K562 (cell line): ENCODE data around the gene HOXC12. TPM values are rescaled to one million over a fixed set of nuclear protein-coding genes. Genes with fewer than 3 reads are reported as not detected.
A peak's percentile ranks its signal among the peaks of the same experiment; 100 is the strongest.

Experiments used
- CBX5 ChIP-seq: IDR thresholded peaks from 2 replicates; pipeline ENCODE4 v1.6.1; 2014; ENCODE audit warnings: low read depth, borderline replicate concordance
- CEBPB ChIP-seq: fragments of 450-650 bp; IDR thresholded peaks from 2 replicates; pipeline ENCODE4 v1.6.1; 2016; ENCODE audit warnings: missing genetic modification characterization, missing compliant biosample characterization
- CGGBP1 ChIP-seq: fragments of 250-450 bp; sonication (Bioruptor Pico); IDR thresholded peaks from 2 replicates; pipeline ENCODE4 v1.9.0; 2021; ENCODE audit warnings: mild to moderate bottlenecking
- EP400 ChIP-seq: fragments of 450-650 bp; IDR thresholded peaks from 2 replicates; pipeline ENCODE4 v1.6.1; 2017; ENCODE audit warnings: antibody characterized with exemption, mild to moderate bottlenecking, moderate library complexity
- ETV1 ChIP-seq: fragments of 450-650 bp; conservative IDR thresholded peaks from 2 replicates; pipeline ENCODE4 v1.6.1; 2016; ENCODE audit warnings: missing genetic modification characterization, control low read depth, low read depth, missing compliant biosample characterization
- HIVEP1 ChIP-seq: fragments of 250-450 bp; sonication (Bioruptor Pico); IDR thresholded peaks from 2 replicates; pipeline ENCODE4 v1.4.0; 2020; ENCODE audit warnings: mild to moderate bottlenecking
- HMG20B ChIP-seq: fragments of 250-450 bp; sonication (Bioruptor Pico); IDR thresholded peaks from 2 replicates; pipeline ENCODE4 v1.5.0; 2021; ENCODE audit warnings: mild to moderate bottlenecking
- KDM1A ChIP-seq, 2 experiments: fragments of 450-650 bp; IDR thresholded peaks; 2 replicates each; pipeline ENCODE4 v1.6.1; 2016; ENCODE audit warnings: mild to moderate bottlenecking in 2 of 2
- MAFF ChIP-seq: IDR thresholded peaks from 2 replicates; pipeline ENCODE4 v1.6.1; 2012; ENCODE audit warnings: low read length, improper control_type of control experiment
- MAFG ChIP-seq: fragments of 450-650 bp; conservative IDR thresholded peaks from 2 replicates; pipeline ENCODE4 v1.6.1; 2016; ENCODE audit warnings: missing genetic modification characterization, missing compliant biosample characterization
- PHF21A ChIP-seq: fragments of 450-650 bp; IDR thresholded peaks from 2 replicates; pipeline ENCODE4 v1.6.1; 2017; ENCODE audit warnings: low read depth, borderline replicate concordance
- PHTF2 ChIP-seq: fragments of 250-450 bp; sonication (Bioruptor Pico); IDR thresholded peaks from 2 replicates; pipeline ENCODE4 v1.5.0; 2021; ENCODE audit warnings: mild to moderate bottlenecking
- SAP30 ChIP-seq: fragments of 200-600 bp; sonication (generic); IDR thresholded peaks from 2 replicates; pipeline ENCODE4 v1.6.1; 2012; ENCODE audit warnings: borderline replicate concordance, low read depth, mild to moderate bottlenecking, moderate library complexity, low read length, control low read depth, inconsistent platforms; ENCODE audit not compliant: insufficient read depth, poor library complexity, severe bottlenecking
- SIN3B ChIP-seq: fragments of 450-650 bp; IDR thresholded peaks from 2 replicates; pipeline ENCODE4 v1.6.1; 2017; ENCODE audit warnings: low read depth, mild to moderate bottlenecking, moderate library complexity
- SRF ChIP-seq, 2 experiments: fragments of 250-450, 450-650 bp in 1 of 2; sonication (Bioruptor Pico) in 1 of 2; sonication (generic) in 1 of 2; formaldehyde crosslinking; IDR thresholded peaks; 2 replicates each; pipeline versions ENCODE4 v1.5.0 to v1.5.1; 2020 to 2022; ENCODE audit warnings: mild to moderate bottlenecking in 1 of 2, missing genetic modification reagents in 1 of 2
- TOE1 ChIP-seq, 2 experiments: fragments of 450-650 bp in 1 of 2; sonication (generic) in 1 of 2; formaldehyde crosslinking in 1 of 2; IDR thresholded peaks; 2 replicates each; pipeline versions ENCODE4 v1.7.1 to v1.8.0; 2016 to 2022; ENCODE audit warnings: borderline replicate concordance in 2 of 2, mild to moderate bottlenecking in 2 of 2, antibody characterized with exemption in 1 of 2, inconsistent platforms in 1 of 2, low read depth in 1 of 2, missing genetic modification reagents in 1 of 2, moderate library complexity in 1 of 2
- YY1 ChIP-seq, 3 experiments: IDR thresholded peaks; 2 replicates each; pipeline ENCODE4 v1.6.1; 2011; ENCODE audit warnings: low read length in 2 of 3, mild to moderate bottlenecking in 2 of 3, moderate library complexity in 2 of 3, borderline replicate concordance in 1 of 3, control low read depth in 1 of 3, low read depth in 1 of 3; ENCODE audit not compliant: insufficient read depth in 3 of 3, insufficient replicate concordance in 2 of 3, control insufficient read depth in 1 of 3, insufficient read length in 1 of 3; ENCODE audit errors: extremely low read depth in 1 of 3
- ZNF507 ChIP-seq: conservative IDR thresholded peaks from 2 replicates; pipeline ENCODE4 v1.6.1; 2017; ENCODE audit warnings: missing genetic modification characterization, missing compliant biosample characterization
- ZNF668 ChIP-seq: fragments of 250-450 bp; sonication (Bioruptor Pico); IDR thresholded peaks from 2 replicates; pipeline ENCODE4 v1.8.0; 2022; ENCODE audit warnings: mild to moderate bottlenecking, inconsistent platforms
- polyA plus RNA-seq, 8 experiments: library from polyadenylated mRNA; depleted of rRNA in 4 of 8; stranded (reverse) in 5 of 8; unstranded in 3 of 8; fragments of >200 nt; fragmentation: Nextera tagmentation in 2 of 8; fragmentation: Illumina TruSeq in 1 of 8; extraction: Ambion mirVana in 2 of 8; extraction: Trizol in 1 of 8; gene quantifications; 2 replicates each; pipeline versions ENCODE4 v1.2.1 to v1.2.3, GENCODE V29; 2011 to 2014; ENCODE audit warnings: inconsistent platforms in 1 of 8, missing spikeins in 1 of 8
- total RNA-seq, 7 experiments: library from RNA; depleted of rRNA in 6 of 7; stranded (reverse); fragments of >200 nt in 6 of 7; fragmentation: Illumina TruSeq in 2 of 7; extraction: Trizol in 2 of 7; gene quantifications; 2 replicates each; pipeline versions ENCODE4 v1.2.1 to v1.2.3, GENCODE V29; 2011 to 2021; ENCODE audit warnings: low replicate concordance in 1 of 7
- TF ChIP-seq, protein P1 (sequence below): fragments of 450-650 bp; IDR thresholded peaks from 2 replicates; pipeline ENCODE4 v1.6.1; 2016; ENCODE audit warnings: mild to moderate bottlenecking
- TF ChIP-seq, protein P2 (sequence below): sonication (generic); formaldehyde crosslinking; IDR thresholded peaks from 2 replicates; pipeline ENCODE4 v1.4.0; 2020; ENCODE audit warnings: mild to moderate bottlenecking, missing genetic modification reagents
- TF ChIP-seq, protein P3 (sequence below): fragments of 250-450 bp; sonication (Bioruptor Pico); IDR thresholded peaks from 2 replicates; pipeline ENCODE4 v1.8.0; 2021; ENCODE audit warnings: moderate library complexity, mild to moderate bottlenecking, inconsistent platforms

The HOXC12 gene
- total and polyA plus RNA-seq, 9 of the 15 experiments (the other 6 are each of a cell fraction or from before 2014, with no cell fraction given), result 0.04 to 0.36 (median 0.11) TPM; not detected in 1

- TF ChIP-seq, protein P1, sequence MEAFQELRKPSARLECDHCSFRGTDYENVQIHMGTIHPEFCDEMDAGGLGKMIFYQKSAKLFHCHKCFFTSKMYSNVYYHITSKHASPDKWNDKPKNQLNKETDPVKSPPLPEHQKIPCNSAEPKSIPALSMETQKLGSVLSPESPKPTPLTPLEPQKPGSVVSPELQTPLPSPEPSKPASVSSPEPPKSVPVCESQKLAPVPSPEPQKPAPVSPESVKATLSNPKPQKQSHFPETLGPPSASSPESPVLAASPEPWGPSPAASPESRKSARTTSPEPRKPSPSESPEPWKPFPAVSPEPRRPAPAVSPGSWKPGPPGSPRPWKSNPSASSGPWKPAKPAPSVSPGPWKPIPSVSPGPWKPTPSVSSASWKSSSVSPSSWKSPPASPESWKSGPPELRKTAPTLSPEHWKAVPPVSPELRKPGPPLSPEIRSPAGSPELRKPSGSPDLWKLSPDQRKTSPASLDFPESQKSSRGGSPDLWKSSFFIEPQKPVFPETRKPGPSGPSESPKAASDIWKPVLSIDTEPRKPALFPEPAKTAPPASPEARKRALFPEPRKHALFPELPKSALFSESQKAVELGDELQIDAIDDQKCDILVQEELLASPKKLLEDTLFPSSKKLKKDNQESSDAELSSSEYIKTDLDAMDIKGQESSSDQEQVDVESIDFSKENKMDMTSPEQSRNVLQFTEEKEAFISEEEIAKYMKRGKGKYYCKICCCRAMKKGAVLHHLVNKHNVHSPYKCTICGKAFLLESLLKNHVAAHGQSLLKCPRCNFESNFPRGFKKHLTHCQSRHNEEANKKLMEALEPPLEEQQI, result no peak
- TF ChIP-seq HMG20B (CRISPR knock-in tag) (no peak), CGGBP1 (CRISPR knock-in tag) (no peak), TOE1 (IDR thresholded peaks at IDR 0.05; ENCODE audit: borderline replicate concordance) (peak; percentile 86), TOE1 (CRISPR knock-in tag; IDR thresholded peaks at IDR 0.05; ENCODE audit: borderline replicate concordance, low read depth) (no peak), ZNF507 (tag) (no peak), PHTF2 (CRISPR knock-in tag) (no peak), CBX5 (no peak), MAFG (tag) (no peak), HIVEP1 (CRISPR knock-in tag) (no peak), KDM1A (IDR thresholded peaks at IDR 0.05) (no peak), PHF21A (no peak), SAP30 (no peak), YY1 (IDR thresholded peaks at IDR 0.05; ENCODE audit: borderline replicate concordance in 1 of 3, control insufficient read depth in 1 of 3, extremely low read depth in 1 of 3, insufficient read depth in 3 of 3, insufficient read length in 1 of 3, insufficient replicate concordance in 2 of 3, low read depth in 1 of 3, low read length in 2 of 3) (no peak), CEBPB (tag) (no peak), MAFF (no peak), ETV1 (no peak), SIN3B (no peak), EP400 (peak; percentile 72), ZNF668 (CRISPR knock-in tag) (no peak), SRF (CRISPR knock-in tag; IDR thresholded peaks at IDR 0.05) (no peak)
- TF ChIP-seq, protein P2, sequence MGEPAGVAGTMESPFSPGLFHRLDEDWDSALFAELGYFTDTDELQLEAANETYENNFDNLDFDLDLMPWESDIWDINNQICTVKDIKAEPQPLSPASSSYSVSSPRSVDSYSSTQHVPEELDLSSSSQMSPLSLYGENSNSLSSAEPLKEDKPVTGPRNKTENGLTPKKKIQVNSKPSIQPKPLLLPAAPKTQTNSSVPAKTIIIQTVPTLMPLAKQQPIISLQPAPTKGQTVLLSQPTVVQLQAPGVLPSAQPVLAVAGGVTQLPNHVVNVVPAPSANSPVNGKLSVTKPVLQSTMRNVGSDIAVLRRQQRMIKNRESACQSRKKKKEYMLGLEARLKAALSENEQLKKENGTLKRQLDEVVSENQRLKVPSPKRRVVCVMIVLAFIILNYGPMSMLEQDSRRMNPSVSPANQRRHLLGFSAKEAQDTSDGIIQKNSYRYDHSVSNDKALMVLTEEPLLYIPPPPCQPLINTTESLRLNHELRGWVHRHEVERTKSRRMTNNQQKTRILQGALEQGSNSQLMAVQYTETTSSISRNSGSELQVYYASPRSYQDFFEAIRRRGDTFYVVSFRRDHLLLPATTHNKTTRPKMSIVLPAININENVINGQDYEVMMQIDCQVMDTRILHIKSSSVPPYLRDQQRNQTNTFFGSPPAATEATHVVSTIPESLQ, result 0 out of 2 replicates have a peak, but pooled peaks have one; percentile 50
- TF ChIP-seq, protein P3, sequence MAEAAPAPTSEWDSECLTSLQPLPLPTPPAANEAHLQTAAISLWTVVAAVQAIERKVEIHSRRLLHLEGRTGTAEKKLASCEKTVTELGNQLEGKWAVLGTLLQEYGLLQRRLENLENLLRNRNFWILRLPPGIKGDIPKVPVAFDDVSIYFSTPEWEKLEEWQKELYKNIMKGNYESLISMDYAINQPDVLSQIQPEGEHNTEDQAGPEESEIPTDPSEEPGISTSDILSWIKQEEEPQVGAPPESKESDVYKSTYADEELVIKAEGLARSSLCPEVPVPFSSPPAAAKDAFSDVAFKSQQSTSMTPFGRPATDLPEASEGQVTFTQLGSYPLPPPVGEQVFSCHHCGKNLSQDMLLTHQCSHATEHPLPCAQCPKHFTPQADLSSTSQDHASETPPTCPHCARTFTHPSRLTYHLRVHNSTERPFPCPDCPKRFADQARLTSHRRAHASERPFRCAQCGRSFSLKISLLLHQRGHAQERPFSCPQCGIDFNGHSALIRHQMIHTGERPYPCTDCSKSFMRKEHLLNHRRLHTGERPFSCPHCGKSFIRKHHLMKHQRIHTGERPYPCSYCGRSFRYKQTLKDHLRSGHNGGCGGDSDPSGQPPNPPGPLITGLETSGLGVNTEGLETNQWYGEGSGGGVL (CRISPR knock-in tag), result no peak
Measured at GRCh38 chr12:53999559-54000115, 44.9 kb downstream of the HOXC12 start (continued).
